K562 (cell line): ENCODE results near the gene RTL10.

ENCODE experiments used
- CHD2 ChIP-seq: IDR thresholded peaks from 2 replicates; pipeline ENCODE4 v1.6.1; 2011; ENCODE audit warnings: low read depth, low read length
- DPF2 ChIP-seq: fragments of 450-650 bp; IDR thresholded peaks from 2 replicates; pipeline ENCODE4 v1.6.1; 2016
- EZH2 ChIP-seq: IDR thresholded peaks from 2 replicates; pipeline ENCODE4 v1.6.1; 2012; ENCODE audit warnings: low read depth, mild to moderate bottlenecking, inconsistent platforms, low read length, borderline replicate concordance
- KLF6 ChIP-seq: fragments of 250-450 bp; sonication (Bioruptor Pico); IDR thresholded peaks from 2 replicates; pipeline ENCODE4 v1.4.0; 2020; ENCODE audit warnings: mild to moderate bottlenecking, moderate library complexity, borderline replicate concordance
- LCOR ChIP-seq: sonication (generic); formaldehyde crosslinking; IDR thresholded peaks from 2 replicates; pipeline ENCODE4 v1.8.0; 2022; ENCODE audit warnings: mild to moderate bottlenecking, missing genetic modification reagents
- MXD1 ChIP-seq: fragments of 250-450 bp; sonication (Bioruptor Pico); IDR thresholded peaks from 2 replicates; pipeline ENCODE4 v1.8.0; 2021; ENCODE audit warnings: borderline replicate concordance, mild to moderate bottlenecking, moderate library complexity; ENCODE audit not compliant: poor library complexity, severe bottlenecking
- NRF1 ChIP-seq, 2 experiments: fragments of 450-650 bp; IDR thresholded peaks in 1 of 2; conservative IDR thresholded peaks in 1 of 2; 2 replicates each; pipeline ENCODE4 v1.6.1; 2014; ENCODE audit warnings: mild to moderate bottlenecking in 2 of 2
- POLR2AphosphoS5 ChIP-seq: IDR thresholded peaks from 2 replicates; pipeline ENCODE4 v1.6.1; 2011; ENCODE audit warnings: mild to moderate bottlenecking, low read depth, low read length, moderate library complexity; ENCODE audit not compliant: control insufficient read depth, insufficient read depth
- SMARCC2 ChIP-seq: fragments of 450-650 bp; IDR thresholded peaks from 2 replicates; pipeline ENCODE4 v1.6.1; 2017; ENCODE audit warnings: antibody characterized with exemption, moderate library complexity, mild to moderate bottlenecking, low read depth
- ZNF551 ChIP-seq: fragments of 250-450 bp; sonication (Bioruptor Pico); IDR thresholded peaks from 2 replicates; pipeline ENCODE4 v1.5.0; 2021; ENCODE audit warnings: mild to moderate bottlenecking, moderate library complexity
- TF ChIP-seq, protein P1 (sequence below), 2 experiments: fragments of 450-650 bp; formaldehyde crosslinking in 1 of 2; IDR thresholded peaks; 2 replicates each; pipeline versions ENCODE4 v1.4.0 to v1.6.1; 2014 to 2020; ENCODE audit warnings: mild to moderate bottlenecking in 2 of 2, borderline replicate concordance in 1 of 2, low read depth in 1 of 2

DNA sequence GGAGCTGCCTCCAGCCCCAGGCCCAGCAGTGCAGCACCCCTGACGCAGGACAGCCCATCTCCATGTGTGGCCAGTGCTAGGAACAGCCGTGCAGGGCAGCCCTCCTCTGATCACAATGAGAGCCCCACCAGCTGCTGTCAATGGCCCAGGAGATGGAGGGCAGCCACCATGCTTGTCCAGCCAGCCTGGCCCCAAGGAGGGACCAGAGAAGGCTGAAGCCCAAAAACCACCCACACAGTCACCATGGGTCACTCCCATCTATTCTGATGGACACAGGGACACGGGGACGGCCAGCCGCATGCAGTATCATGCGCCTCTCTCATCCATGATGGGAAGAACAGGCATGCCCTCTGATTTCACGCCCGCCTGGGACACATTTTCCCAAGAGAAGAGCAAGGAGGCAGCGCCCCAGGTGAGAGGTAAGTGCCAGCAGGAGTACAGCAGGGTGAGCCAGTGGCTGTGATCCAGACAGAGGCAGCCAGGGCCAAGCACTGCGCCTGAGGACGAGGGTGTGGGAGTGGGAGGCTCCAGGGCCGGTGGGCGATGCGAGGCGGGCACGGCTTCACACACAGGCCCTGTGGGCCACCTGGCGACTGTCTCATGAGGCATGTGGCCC is 33.6 kb upstream of the RTL10 start:
- no peak for TF ChIP-seq POLR2AphosphoS5
- no peak for TF ChIP-seq SMARCC2
- TF ChIP-seq, protein P1, sequence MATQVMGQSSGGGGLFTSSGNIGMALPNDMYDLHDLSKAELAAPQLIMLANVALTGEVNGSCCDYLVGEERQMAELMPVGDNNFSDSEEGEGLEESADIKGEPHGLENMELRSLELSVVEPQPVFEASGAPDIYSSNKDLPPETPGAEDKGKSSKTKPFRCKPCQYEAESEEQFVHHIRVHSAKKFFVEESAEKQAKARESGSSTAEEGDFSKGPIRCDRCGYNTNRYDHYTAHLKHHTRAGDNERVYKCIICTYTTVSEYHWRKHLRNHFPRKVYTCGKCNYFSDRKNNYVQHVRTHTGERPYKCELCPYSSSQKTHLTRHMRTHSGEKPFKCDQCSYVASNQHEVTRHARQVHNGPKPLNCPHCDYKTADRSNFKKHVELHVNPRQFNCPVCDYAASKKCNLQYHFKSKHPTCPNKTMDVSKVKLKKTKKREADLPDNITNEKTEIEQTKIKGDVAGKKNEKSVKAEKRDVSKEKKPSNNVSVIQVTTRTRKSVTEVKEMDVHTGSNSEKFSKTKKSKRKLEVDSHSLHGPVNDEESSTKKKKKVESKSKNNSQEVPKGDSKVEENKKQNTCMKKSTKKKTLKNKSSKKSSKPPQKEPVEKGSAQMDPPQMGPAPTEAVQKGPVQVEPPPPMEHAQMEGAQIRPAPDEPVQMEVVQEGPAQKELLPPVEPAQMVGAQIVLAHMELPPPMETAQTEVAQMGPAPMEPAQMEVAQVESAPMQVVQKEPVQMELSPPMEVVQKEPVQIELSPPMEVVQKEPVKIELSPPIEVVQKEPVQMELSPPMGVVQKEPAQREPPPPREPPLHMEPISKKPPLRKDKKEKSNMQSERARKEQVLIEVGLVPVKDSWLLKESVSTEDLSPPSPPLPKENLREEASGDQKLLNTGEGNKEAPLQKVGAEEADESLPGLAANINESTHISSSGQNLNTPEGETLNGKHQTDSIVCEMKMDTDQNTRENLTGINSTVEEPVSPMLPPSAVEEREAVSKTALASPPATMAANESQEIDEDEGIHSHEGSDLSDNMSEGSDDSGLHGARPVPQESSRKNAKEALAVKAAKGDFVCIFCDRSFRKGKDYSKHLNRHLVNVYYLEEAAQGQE (IDR thresholded peaks at IDR 0.05; ENCODE audit: borderline replicate concordance): no peak
- TF ChIP-seq, protein P1 (CRISPR knock-in tag; IDR thresholded peaks at IDR 0.05; ENCODE audit: low read depth): peak; percentile 26; the same call in 1 of the 2 replicates
- no peak for TF ChIP-seq CHD2
- no peak for TF ChIP-seq DPF2
- TF ChIP-seq EZH2: no peak
- no peak for TF ChIP-seq NRF1 (conservative IDR thresholded peaks at IDR 0.05 in 1 of 2, IDR thresholded peaks at IDR 0.05 in 1 of 2)
- TF ChIP-seq MXD1 (CRISPR knock-in tag): no peak
- TF ChIP-seq ZNF551 (CRISPR knock-in tag): no peak
- no peak for TF ChIP-seq LCOR
- no peak for TF ChIP-seq KLF6 (CRISPR knock-in tag)
